ENCODE measurements around the gene PIANP. TPM values are rescaled to one million over a fixed set of nuclear protein-coding genes. Genes with fewer than 3 reads are reported as not detected.

PIANP gene
- total and polyA plus RNA-seq, 2 of the 4 experiments (the other 2 are of a cell fraction), result 0.18 to 6.8 TPM

- intact Hi-C loops (cut with micrococcal nuclease) (loop anchor here (1.0 kb wide), 1 partner anchor 35 kb away; the partner anchor contains the start of gene ZNF384), dilution Hi-C loops (cut with HindIII; ENCODE audit: low sequenced_read_pairs, unreplicated experiment) (no loop called here), in situ Hi-C loops (cut with MboI; ENCODE audit: low sequenced_read_pairs) (no loop called here)
- H4K5ac ChIP-seq (ENCODE audit: low read depth, low read length), result peak within 1 kb of the TSS; percentile 95
- BruUV-seq (replicated peaks), result no TSS peak
- H4K91ac ChIP-seq (ENCODE audit: insufficient read depth, low read depth, low read length), result peak within 1 kb of the TSS; percentile 95
- H3K4me3 ChIP-seq (ENCODE audit: insufficient read depth, low read depth, low read length), result peak within 1 kb of the TSS; percentile 51
- peaks cover 25 to 34% of the 10 kb centered on the region in 2 experiments for H3K79me1 ChIP-seq (ENCODE audit: low read depth in 1 of 2, low read length in 2 of 2)
- H3K18ac ChIP-seq (ENCODE audit: low read depth, low read length), result peak within 1 kb of the TSS; percentile 55
- H2BK15ac ChIP-seq (ENCODE audit: low read depth, low read length), result peak within 1 kb of the TSS; percentile 84; the same call in 1 of the 3 replicates
- H2AK5ac ChIP-seq (ENCODE audit: low read depth, low read length), result peak within 1 kb of the TSS; percentile 96
- H3K56ac ChIP-seq (ENCODE audit: extremely low read depth, insufficient read depth, low read length), result peak within 1 kb of the TSS; percentile 87
- no peaks in the 10 kb centered on the region for H4K20me1 ChIP-seq (ENCODE audit: insufficient read depth, low read length)
- peak within 1 kb of the TSS; percentile 79 for H2BK5ac ChIP-seq (ENCODE audit: low read depth, low read length, poor library complexity, severe bottlenecking)
- H3K27ac ChIP-seq (ENCODE audit: insufficient read depth, low read length), result peak within 1 kb of the TSS; percentile 71
- H2BK120ac ChIP-seq (ENCODE audit: low read depth, low read length), result peak within 1 kb of the TSS; percentile 88
- WGBS, 2 experiments (ENCODE audit: extremely low coverage in 2 of 2, insufficient read length in 1 of 2), result 0% methylated on average over 22 of the region's 49 CpGs; no CpG with 5 or more reads in 1 of the 2 experiments
- H2AFZ ChIP-seq (replicated peaks; ENCODE audit: low read length, poor library complexity), result peak within 1 kb of the TSS; percentile 97
- H3K36me3 ChIP-seq (ENCODE audit: control insufficient read depth, insufficient read depth, low read length), result peaks cover 13% of the 10 kb centered on the region
- H3K9me3 ChIP-seq (ENCODE audit: control insufficient read depth, insufficient read depth, low read length), result no peaks in the 10 kb centered on the region
- peak within 1 kb of the TSS; percentile 99 for H2AK9ac ChIP-seq (replicated peaks; ENCODE audit: low read depth, low read length, poor library complexity)
- DNase-seq (peak; percentile 98), ATAC-seq (ENCODE audit: low read depth) (peak; percentile 99)
- 0 out of 2 replicates have a peak, but pooled peaks cover 2% of the 10 kb centered on the region for H3K4me1 ChIP-seq (ENCODE audit: control insufficient read depth, insufficient read depth, low read length)
- H3K9ac ChIP-seq (ENCODE audit: low read depth, low read length), result peak within 1 kb of the TSS; percentile 75
- peak within 1 kb of the TSS; percentile 95 for H3K23ac ChIP-seq (ENCODE audit: low read depth, low read length)
- no peaks in the 10 kb centered on the region for H3K27me3 ChIP-seq (ENCODE audit: control insufficient read depth, insufficient read depth, low read length)
- peak within 1 kb of the TSS; percentile 97 for H3K4ac ChIP-seq (ENCODE audit: low read depth, low read length)
- H3K9me1 ChIP-seq (ENCODE audit: insufficient read depth, low read length), result peaks cover 2% of the 10 kb centered on the region; the same call in 1 of the 2 replicates
- ChIA-PET CTCF (interaction anchor here (1.0 to 1.1 kb wide), 3 partner anchors 14 to 104 kb away, joined by 3 read pairs; partner anchors contain the start of genes P3H3 and ZNF384), POLR2A (ENCODE audit: unreplicated experiment) (interaction anchor here (0.5 to 1.8 kb wide), 6 partner anchors 9 to 190 kb away, joined by 3 to 18 read pairs (median 8); partner anchors contain the start of genes GAPDH and ZNF384)
- peak within 1 kb of the TSS; percentile 96 for H3K4me2 ChIP-seq (ENCODE audit: low read depth, low read length)
- H3K14ac ChIP-seq (replicated peaks; ENCODE audit: low read depth, low read length), result peak within 1 kb of the TSS; percentile 98
- TF ChIP-seq MAZ (IDR thresholded peaks at IDR 0.05; ENCODE audit: borderline replicate concordance, low read depth, low read length) (peak; percentile 75; the same call in 1 of the 2 replicates), POLR2A (IDR thresholded peaks at IDR 0.05; ENCODE audit: low read depth, low read length) (peak; percentile 84), CHD1 (IDR thresholded peaks at IDR 0.05; ENCODE audit: low read depth, low read length) (0 out of 2 replicates have a peak, but pooled peaks have one; percentile 54), MXI1 (IDR thresholded peaks at IDR 0.05; ENCODE audit: borderline replicate concordance, low read depth, low read length) (peak; percentile 94; the same call in 1 of the 2 replicates), CTCF (conservative IDR thresholded peaks at IDR 0.05; ENCODE audit: low read depth, low read length) (no peak), MAFK (IDR thresholded peaks at IDR 0.05; ENCODE audit: low read depth, low read length) (no peak), FOS (IDR thresholded peaks at IDR 0.05; ENCODE audit: low read depth, low read length) (no peak), BHLHE40 (IDR thresholded peaks at IDR 0.05; ENCODE audit: low read depth, low read length) (peak; percentile 80), USF2 (IDR thresholded peaks at IDR 0.05; ENCODE audit: low read depth, low read length) (peak; percentile 98), RFX5 (IDR thresholded peaks at IDR 0.05; ENCODE audit: low read depth, low read length) (no peak), RCOR1 (IDR thresholded peaks at IDR 0.05; ENCODE audit: insufficient replicate concordance, low read length) (no peak)
- H4K8ac ChIP-seq (ENCODE audit: low read depth in 2 of 2, low read length in 2 of 2), result peak within 1 kb of the TSS; percentile 98 to 100
- H2BK20ac ChIP-seq (ENCODE audit: low read depth, low read length), result peak within 1 kb of the TSS; percentile 50
Measured at GRCh38 chr12:6723607-6724408, 23.2 kb upstream of the PIANP start, which contains the start of gene COPS7A. Gene COPS7A (plus strand): TSS chr12:6724046. CDS start chr12:6724657, 611 bp downstream.

Measured in IMR-90 (cell line).